Suprapubic skin (tissue), 4 donors: ENCODE data around the gene HMGCL.

Experiments used
- CTCF ChIP-seq, 2 donors: fragments of 200-600 bp in 1 of 2; fragments of 450-650 bp in 1 of 2; sonication (generic) in 1 of 2; IDR thresholded peaks; one replicate each; pipeline ENCODE4 v1.5.1; 2016 to 2019; ENCODE audit warnings: antibody characterized with exemption in 2 of 2, mild to moderate bottlenecking in 1 of 2, moderate library complexity in 1 of 2
- EP300 ChIP-seq: sonication (generic); formaldehyde crosslinking; IDR thresholded peaks from one replicate; pipeline ENCODE4 v1.6.1; 2017; ENCODE audit warnings: antibody characterized with exemption
- POLR2A ChIP-seq, 2 donors: fragments of 450-650 bp; IDR thresholded peaks; one replicate each; pipeline ENCODE4 v1.6.1; 2017; ENCODE audit warnings: antibody characterized with exemption in 2 of 2, mild to moderate bottlenecking in 2 of 2, moderate library complexity in 2 of 2
- POLR2AphosphoS5 ChIP-seq, 3 donors: sonication (generic); formaldehyde crosslinking; IDR thresholded peaks; one replicate each; pipeline ENCODE4 v1.6.1; 2017; ENCODE audit warnings: antibody characterized with exemption in 3 of 3

- TF ChIP-seq EP300, result no peak
- TF ChIP-seq CTCF (IDR thresholded peaks at IDR 0.05), result peak; percentile 88 to 97
- no peak for TF ChIP-seq POLR2AphosphoS5 (IDR thresholded peaks at IDR 0.05)
- peak in 1 of 2 donors; percentile 13 for TF ChIP-seq POLR2A (IDR thresholded peaks at IDR 0.05)
These were observed 42.8 kb upstream of the HMGCL start, which contains the start of gene FUCA1 for GRCh38 chr1:23867895-23868556.
